IMR-90 (cell line): ENCODE results near the gene LILRA2. TPM values are rescaled to one million over a fixed set of nuclear protein-coding genes. Genes with fewer than 3 reads are reported as not detected.
"Not testable (repeated sequence)": the region's sequence is repeated elsewhere in the genome, so short reads cannot be mapped to it uniquely, and the experiment has no call there.

Experiments used
- ATAC-seq: fragments of 200-7000 bp; cut with Tn5 transposase; 2 replicates; pipeline ENCODE4 v1.9.1; 2020; ENCODE audit warnings: low read depth, mild to moderate bottlenecking, moderate library complexity
- BruUV-seq: library from RNA; stranded (reverse); fragments of 400-500 nt; replicated peaks from 2 replicates; lab custom pipeline; 2021; lab: Mats Ljungman, UMichigan
- CTCF ChIA-PET: fragments of 300-600 bp; formaldehyde crosslinking; extraction: SDS; loops from one replicate; lab custom pipeline; 2021; ENCODE audit warnings: antibody characterized with exemption; lab: Yijun Ruan, JAX
- POLR2A ChIA-PET: fragments of 300-600 bp; sonication (Branson Sonifier 250); formaldehyde crosslinking; loops from one replicate; lab custom pipeline; 2022; ENCODE audit warnings: antibody characterized with exemption; ENCODE audit not compliant: unreplicated experiment; lab: Charles Lee
- DNase-seq: peaks from one replicate; pipeline ENCODE4 v3.0.0; 2013
- H2AFZ ChIP-seq: replicated peaks from 2 replicates; pipeline ENCODE3; 2013; ENCODE audit warnings: low read length, mild to moderate bottlenecking; ENCODE audit not compliant: poor library complexity
- H2AK5ac ChIP-seq: 2 replicates; pipeline ENCODE4 v1.6.1; 2013; ENCODE audit warnings: low read depth, low read length, inconsistent platforms
- H2AK9ac ChIP-seq: replicated peaks from 2 replicates; pipeline ENCODE3; 2013; ENCODE audit warnings: mild to moderate bottlenecking, low read depth, low read length, moderate library complexity; ENCODE audit not compliant: poor library complexity
- H2BK120ac ChIP-seq: 2 replicates; pipeline ENCODE4 v1.6.1; 2013; ENCODE audit warnings: low read depth, low read length, inconsistent platforms
- H2BK15ac ChIP-seq: 3 replicates; pipeline ENCODE4 v1.6.1; 2013; ENCODE audit warnings: low read depth, low read length, inconsistent platforms
- H2BK20ac ChIP-seq: 2 replicates; pipeline ENCODE4 v1.6.1; 2013; ENCODE audit warnings: low read depth, mild to moderate bottlenecking, inconsistent platforms, low read length, moderate library complexity
- H2BK5ac ChIP-seq: 2 replicates; pipeline ENCODE4 v1.6.1; 2013; ENCODE audit warnings: mild to moderate bottlenecking, low read depth, low read length, inconsistent platforms; ENCODE audit not compliant: poor library complexity, severe bottlenecking
- H3K14ac ChIP-seq: replicated peaks from 2 replicates; pipeline ENCODE4 v1.6.1; 2013; ENCODE audit warnings: low read depth, low read length, inconsistent platforms
- H3K18ac ChIP-seq: 2 replicates; pipeline ENCODE4 v1.6.1; 2013; ENCODE audit warnings: low read depth, low read length, control low read depth
- H3K23ac ChIP-seq: 2 replicates; pipeline ENCODE4 v1.6.1; 2013; ENCODE audit warnings: low read depth, low read length, inconsistent platforms
- H3K27ac ChIP-seq: 2 replicates; pipeline ENCODE4 v1.5.1; 2013; ENCODE audit warnings: mild to moderate bottlenecking, control low read depth, low read length; ENCODE audit not compliant: insufficient read depth
- H3K27me3 ChIP-seq: 2 replicates; pipeline ENCODE4 v1.6.1; 2013; ENCODE audit warnings: low read length; ENCODE audit not compliant: control insufficient read depth, insufficient read depth
- H3K36me3 ChIP-seq: 2 replicates; pipeline ENCODE4 v1.6.1; 2013; ENCODE audit warnings: low read length, mixed read lengths; ENCODE audit not compliant: control insufficient read depth, insufficient read depth
- H3K4ac ChIP-seq: 2 replicates; pipeline ENCODE4 v1.6.1; 2013; ENCODE audit warnings: low read depth, low read length, inconsistent platforms
- H3K4me1 ChIP-seq: 2 replicates; pipeline ENCODE4 v1.6.1; 2013; ENCODE audit warnings: low read length, mixed read lengths; ENCODE audit not compliant: control insufficient read depth, insufficient read depth
- H3K4me2 ChIP-seq: 2 replicates; pipeline ENCODE4 v1.6.1; 2013; ENCODE audit warnings: low read depth, mild to moderate bottlenecking, control low read depth, low read length, moderate library complexity
- H3K4me3 ChIP-seq: 2 replicates; pipeline ENCODE4 v1.5.1; 2013; ENCODE audit warnings: low read depth, mild to moderate bottlenecking, control low read depth, low read length, moderate library complexity; ENCODE audit not compliant: insufficient read depth
- H3K56ac ChIP-seq: 2 replicates; pipeline ENCODE4 v1.6.1; 2013; ENCODE audit warnings: low read length, inconsistent platforms; ENCODE audit not compliant: insufficient read depth; ENCODE audit errors: extremely low read depth
- H3K79me1 ChIP-seq, 2 experiments: 2 replicates each; pipeline ENCODE4 v1.6.1; 2013; ENCODE audit warnings: low read length in 2 of 2, inconsistent platforms in 1 of 2, low read depth in 1 of 2
- H3K9ac ChIP-seq: 2 replicates; pipeline ENCODE4 v1.6.1; 2013; ENCODE audit warnings: low read depth, low read length, control low read depth
- H3K9me1 ChIP-seq: 2 replicates; pipeline ENCODE4 v1.6.1; 2013; ENCODE audit warnings: low read length, inconsistent platforms; ENCODE audit not compliant: insufficient read depth
- H3K9me3 ChIP-seq: 2 replicates; pipeline ENCODE4 v1.6.1; 2013; ENCODE audit warnings: low read length; ENCODE audit not compliant: control insufficient read depth, insufficient read depth
- H4K20me1 ChIP-seq: 2 replicates; pipeline ENCODE4 v1.6.1; 2013; ENCODE audit warnings: low read length, inconsistent platforms; ENCODE audit not compliant: insufficient read depth
- H4K5ac ChIP-seq: 2 replicates; pipeline ENCODE4 v1.6.1; 2013; ENCODE audit warnings: mild to moderate bottlenecking, low read depth, low read length, control low read depth
- H4K8ac ChIP-seq, 2 experiments: 2 replicates each; pipeline ENCODE4 v1.6.1; 2013; ENCODE audit warnings: low read depth in 2 of 2, low read length in 2 of 2, control low read depth in 1 of 2, inconsistent platforms in 1 of 2
- H4K91ac ChIP-seq: 2 replicates; pipeline ENCODE4 v1.6.1; 2013; ENCODE audit warnings: low read depth, low read length, inconsistent platforms; ENCODE audit not compliant: insufficient read depth
- WGBS, 2 experiments: methylation state at CpG; one replicate each; pipeline versions ENCODE4 v1.1.5 to v1.1.7; 2013; ENCODE audit warnings: missing lambda C conversion rate in 2 of 2; ENCODE audit not compliant: insufficient read length in 1 of 2; ENCODE audit errors: extremely low coverage in 2 of 2; 5-methylcytosine and 5-hydroxymethylcytosine counted together
- dilution Hi-C: fragments of 300-500 bp; cut with HindIII; formaldehyde crosslinking; loops from one replicate; pipeline ENCODE4 v1.14.3; 2018; ENCODE audit warnings: low sequenced_read_pairs; ENCODE audit not compliant: unreplicated experiment
- in situ Hi-C: fragments of 300-500 bp; cut with MboI; formaldehyde crosslinking; loops from 3 replicates; pipeline ENCODE4 v1.14.3; 2019; ENCODE audit warnings: low sequenced_read_pairs, inconsistent platforms, mixed read lengths
- intact Hi-C: fragments of 100-400 bp; cut with micrococcal nuclease; formaldehyde crosslinking; loops from 2 replicates; pipeline ENCODE4 v1.10.0; 2022
- polyA plus RNA-seq, 3 experiments: library from polyadenylated mRNA; depleted of rRNA; stranded (reverse); fragments of >200 nt; gene quantifications; 2 replicates each; pipeline ENCODE4 v1.2.3, GENCODE V29; 2012; ENCODE audit warnings: low replicate concordance in 1 of 3
- total RNA-seq: library from RNA; depleted of rRNA; stranded (reverse); fragments of >200 nt; gene quantifications from 2 replicates; pipeline ENCODE4 v1.2.3, GENCODE V29; 2012

The LILRA2 gene
- total and polyA plus RNA-seq, 2 of the 4 experiments (the other 2 are of a cell fraction) = not detected

DNA sequence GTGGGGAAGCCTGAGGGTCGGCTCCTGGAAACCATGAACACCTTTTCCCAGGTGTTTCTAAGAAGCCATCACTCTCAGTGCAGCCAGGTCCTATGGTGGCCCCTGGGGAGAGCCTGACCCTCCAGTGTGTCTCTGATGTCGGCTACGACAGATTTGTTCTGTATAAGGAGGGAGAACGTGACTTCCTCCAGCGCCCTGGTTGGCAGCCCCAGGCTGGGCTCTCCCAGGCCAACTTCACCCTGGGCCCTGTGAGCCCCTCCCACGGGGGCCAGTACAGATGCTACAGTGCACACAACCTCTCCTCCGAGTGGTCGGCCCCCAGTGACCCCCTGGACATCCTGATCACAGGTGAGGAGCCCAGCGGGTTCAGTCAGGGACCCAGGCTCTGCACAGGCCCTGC, 1.6 kb downstream of the LILRA2 start:
- 80% methylated on average over 1 of the region's 9 CpGs; no CpG with 5 or more reads in 1 of the 2 experiments for WGBS, 2 experiments
- H4K8ac ChIP-seq, H3K23ac ChIP-seq, H2AFZ ChIP-seq, DNase-seq, H2BK120ac ChIP-seq, dilution Hi-C loops, H3K18ac ChIP-seq, CTCF ChIA-PET, H2AK9ac ChIP-seq, BruUV-seq, H2BK20ac ChIP-seq, H4K91ac ChIP-seq, H2AK5ac ChIP-seq, H3K9me1 ChIP-seq, H3K36me3 ChIP-seq, intact Hi-C loops, H2BK5ac ChIP-seq, H3K4me2 ChIP-seq, H4K5ac ChIP-seq, H3K4me3 ChIP-seq, ATAC-seq, H3K4ac ChIP-seq, H3K56ac ChIP-seq, POLR2A ChIA-PET, H3K4me1 ChIP-seq, H3K14ac ChIP-seq, H3K9ac ChIP-seq, H4K20me1 ChIP-seq, H2BK15ac ChIP-seq, H3K27ac ChIP-seq, H3K79me1 ChIP-seq, H3K27me3 ChIP-seq: not testable (repeated sequence)
- H3K9me3 ChIP-seq = peaks cover 37% of the 10 kb centered on the region
- in situ Hi-C loops = loop anchor here (5.0 kb wide), 1 partner anchor 278 kb away; no protein-coding TSS in a partner anchor
